Limb (tissue), 2 donors: ENCODE data around the gene ARID1B.
"Not testable (repeated sequence)": the region's sequence is repeated elsewhere in the genome, so short reads cannot be mapped to it uniquely, and the experiment has no call there.

ENCODE experiments used
- DNase-seq, 2 donors: peaks; one replicate each; pipeline ENCODE4 v3.0.0-alpha.2; 2016; ENCODE audit errors: extremely low spot score in 2 of 2

Gene ARID1B

DNA sequence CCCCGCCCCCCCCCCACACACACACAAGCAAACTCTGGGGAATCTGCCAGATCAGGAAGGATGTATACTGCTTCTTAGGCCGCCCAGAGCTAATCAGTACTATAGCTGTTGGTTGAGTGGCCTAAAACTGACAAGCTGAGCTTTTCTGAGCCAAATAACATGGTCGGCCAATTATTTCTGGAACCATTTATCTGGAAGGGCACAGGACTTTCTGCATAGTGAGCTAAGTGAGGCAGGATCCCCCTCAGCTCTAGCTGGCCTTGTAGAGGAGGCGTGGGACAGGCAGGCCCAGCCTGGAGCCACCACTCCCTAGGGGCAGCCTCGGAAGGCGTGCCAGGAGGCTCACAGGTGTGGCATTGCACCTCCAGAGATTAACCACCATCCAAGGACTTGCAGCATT, 346.1 kb downstream of the ARID1B start:
- DNase-seq = no peak

DNA sequence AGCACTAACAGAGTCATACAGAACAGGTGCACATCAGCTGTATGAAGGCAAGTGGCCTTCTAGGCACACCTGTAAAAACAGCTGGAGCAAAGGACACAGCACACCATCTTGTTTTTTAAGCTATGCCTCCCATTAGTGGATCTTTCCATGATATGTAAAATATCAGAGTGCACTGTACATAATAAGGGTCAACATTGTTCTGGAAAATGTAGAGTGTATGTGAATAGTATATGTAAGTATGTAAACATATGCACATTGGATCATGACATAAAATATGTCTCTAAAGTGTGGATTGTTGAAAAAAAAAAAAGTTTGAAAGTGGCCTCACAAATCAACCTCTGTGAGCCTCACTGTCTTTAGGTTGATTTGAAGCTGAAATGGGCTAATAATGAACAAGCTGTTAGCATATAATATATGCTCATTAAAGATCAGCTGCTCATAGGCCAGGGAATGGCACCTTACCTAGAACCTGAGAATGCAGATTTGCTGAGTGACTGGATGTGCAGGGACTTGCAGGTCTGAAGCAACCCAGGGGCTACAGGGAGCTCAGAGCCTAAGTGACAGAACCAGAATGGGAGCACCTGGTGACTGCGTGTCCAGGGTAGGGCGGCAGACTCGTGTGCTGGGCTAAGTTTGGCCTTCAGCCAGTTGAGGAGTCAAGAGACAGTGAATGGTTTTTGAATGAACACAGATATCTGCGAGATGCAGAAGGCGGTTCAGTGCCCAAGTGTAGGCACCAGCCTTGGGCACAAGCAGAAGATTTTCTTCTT, 347.5 kb downstream of the ARID1B start:
- DNase-seq = no peak

- no peak for DNase-seq
Observed at GRCh38 chr6:157125531-157125930, 348.4 kb downstream of the ARID1B start.

- no peak for DNase-seq
Observed at GRCh38 chr6:157126183-157127098, 349.3 kb downstream of the ARID1B start.

DNA sequence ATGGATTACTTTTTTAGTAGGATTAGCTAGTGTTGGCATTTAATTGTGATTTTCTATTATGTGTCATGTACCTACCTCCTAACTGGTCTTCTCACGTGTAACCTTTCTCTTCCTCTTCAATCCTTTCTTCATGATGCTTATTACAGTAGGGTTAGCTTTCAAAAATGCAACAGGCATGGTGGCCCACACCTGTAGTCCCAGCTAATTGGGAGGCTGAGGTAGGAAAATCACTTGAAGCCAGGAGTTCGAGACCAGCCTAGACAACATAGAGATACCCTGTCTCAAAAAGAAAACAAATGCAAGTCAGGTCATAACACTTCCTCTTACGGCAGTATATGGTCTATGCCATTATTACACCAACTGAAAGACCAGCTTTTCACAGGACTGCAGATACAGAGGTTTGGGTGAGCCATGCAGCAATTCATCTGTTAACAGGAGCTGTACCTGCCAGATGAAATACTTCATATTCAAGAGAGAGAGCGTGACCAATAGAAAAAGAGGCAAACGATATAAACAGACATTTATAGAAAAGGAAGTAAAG, 351.1 kb downstream of the ARID1B start:
- DNase-seq = no peak

DNA sequence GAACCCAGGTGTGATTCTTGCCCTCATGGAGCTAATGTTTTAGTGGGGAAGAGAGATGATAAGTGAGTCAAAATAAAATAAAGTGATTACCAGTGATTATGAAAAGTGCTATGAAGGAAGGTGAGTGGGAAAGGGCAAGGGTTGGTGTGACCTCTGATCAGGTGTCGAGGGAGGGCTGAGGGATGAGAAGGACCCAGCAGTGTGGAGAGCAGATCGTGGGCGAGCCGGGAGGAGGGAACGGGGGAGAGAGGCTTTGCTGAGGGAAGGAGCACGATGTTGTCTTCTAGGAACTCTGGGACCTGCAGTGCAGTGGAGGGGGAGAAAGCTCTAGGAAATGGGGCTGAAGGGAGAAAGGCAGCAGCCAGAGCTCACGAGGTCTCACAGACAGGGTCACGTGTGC, 354.1 kb downstream of the ARID1B start:
- no peak for DNase-seq

GRCh38 chr6:157133856-157134255, 356.7 kb downstream of the ARID1B start:
- no peak for DNase-seq

- DNase-seq = no peak
Observed at GRCh38 chr6:157134402-157135047, 357.3 kb downstream of the ARID1B start.

DNA sequence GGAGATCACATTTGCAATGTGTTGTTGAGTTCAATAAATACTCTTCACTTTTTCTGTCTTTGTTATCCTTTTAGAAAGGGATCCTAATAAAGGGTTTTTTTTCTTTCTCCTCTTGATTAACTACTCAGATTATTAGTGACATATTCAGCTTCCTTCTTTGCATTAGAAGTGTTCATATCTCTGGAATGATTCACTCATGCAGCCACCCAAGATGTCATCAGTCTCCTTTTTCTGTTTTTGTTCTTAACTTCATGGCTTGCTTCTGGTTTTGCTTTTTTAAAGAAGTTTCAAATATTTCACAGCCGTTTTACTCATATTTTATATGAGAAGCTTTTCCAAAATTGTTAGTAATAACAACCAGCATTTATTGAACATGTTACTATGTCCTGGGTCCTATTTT, 358.5 kb downstream of the ARID1B start:
- DNase-seq = no peak

DNA sequence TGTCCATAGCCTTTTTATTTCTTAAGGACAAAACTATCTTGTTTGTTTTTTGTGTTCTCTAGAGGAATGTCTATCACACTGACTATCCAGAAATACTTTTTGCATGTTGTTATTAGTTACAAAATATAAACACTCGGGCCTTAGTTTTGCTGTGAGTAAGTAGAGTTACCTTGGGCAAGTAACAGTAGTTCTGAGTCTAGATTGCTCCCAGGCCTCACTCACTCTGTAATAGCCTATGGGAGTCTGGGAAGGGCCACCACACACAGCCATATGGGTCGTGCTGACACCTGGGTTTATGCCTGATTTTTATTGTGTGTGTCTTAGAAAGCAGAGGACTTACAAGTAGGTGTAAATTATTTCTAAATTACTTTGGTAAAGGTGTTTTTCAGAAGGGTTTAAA, 360.3 kb downstream of the ARID1B start:
- no peak for DNase-seq

- DNase-seq = no peak
Observed at GRCh38 chr6:157139054-157139708, 362.0 kb downstream of the ARID1B start.

- DNase-seq = no peak
Observed at GRCh38 chr6:157143171-157143889, 366.2 kb downstream of the ARID1B start.

GRCh38 chr6:157143890-157144798, 367.0 kb downstream of the ARID1B start:
- DNase-seq = no peak

DNA sequence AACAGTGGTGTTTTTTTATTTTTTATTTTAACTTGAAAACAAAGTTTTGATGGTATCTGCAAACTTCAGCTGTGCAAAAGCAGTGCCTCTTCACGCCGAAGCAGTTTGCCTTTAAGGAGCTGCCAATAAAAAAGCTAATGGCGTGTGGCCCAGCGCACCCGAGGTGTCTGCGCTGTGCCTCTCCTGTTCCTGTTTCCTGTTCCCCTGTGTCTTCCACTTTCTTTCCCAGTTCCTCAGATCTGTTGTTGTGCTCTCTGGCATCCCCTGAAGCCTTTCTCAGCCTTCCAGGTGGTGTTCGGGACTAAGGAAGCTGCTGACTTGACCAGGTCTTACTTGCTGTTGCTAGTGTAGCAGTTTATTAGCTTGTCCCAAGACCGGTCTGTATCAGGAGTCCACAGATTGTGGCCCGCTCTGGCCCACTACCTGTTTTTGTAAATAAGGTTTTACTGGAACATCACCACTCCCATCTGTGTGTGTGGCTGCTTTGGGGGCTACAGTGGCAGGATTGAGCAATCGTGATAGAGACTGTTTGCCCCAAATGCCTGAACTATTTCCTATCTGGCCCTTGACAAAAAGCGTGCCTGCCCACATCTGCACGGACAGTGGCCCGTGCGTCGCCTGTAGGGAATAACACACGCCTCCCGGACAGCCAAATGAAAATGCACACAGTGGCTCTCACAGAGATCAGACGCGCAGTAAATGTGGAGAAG, 367.8 kb downstream of the ARID1B start:
- no peak for DNase-seq

DNA sequence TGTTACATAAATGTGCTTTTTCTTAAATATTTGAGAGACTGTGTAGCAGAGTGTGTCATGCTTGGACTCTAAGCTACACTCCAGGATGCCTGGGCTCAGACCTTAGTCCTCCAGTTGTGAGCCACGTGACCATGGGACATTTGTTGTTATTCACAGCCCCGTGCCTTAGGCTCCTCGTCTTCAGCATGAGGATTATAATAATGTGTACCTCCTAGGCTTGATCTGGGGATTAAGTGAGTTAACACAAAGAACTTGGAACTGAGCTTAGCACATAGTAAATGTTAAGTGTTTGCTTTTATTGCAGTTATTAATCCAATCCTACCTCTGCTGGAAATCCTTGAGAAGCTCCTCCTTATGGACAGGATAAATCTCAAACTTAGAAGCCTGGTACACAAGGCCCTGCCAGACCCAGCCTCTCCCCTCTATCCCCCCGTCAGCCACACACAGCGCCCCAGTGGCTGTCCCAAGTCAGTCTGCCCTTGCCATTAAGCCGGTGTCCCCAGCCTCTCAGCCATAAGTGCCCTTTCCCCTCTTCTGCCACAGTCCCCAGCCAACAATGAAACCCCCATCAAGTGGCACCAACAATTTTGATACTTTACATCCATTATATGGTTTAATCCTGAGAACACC, 368.6 kb downstream of the ARID1B start:
- no peak for DNase-seq

DNA sequence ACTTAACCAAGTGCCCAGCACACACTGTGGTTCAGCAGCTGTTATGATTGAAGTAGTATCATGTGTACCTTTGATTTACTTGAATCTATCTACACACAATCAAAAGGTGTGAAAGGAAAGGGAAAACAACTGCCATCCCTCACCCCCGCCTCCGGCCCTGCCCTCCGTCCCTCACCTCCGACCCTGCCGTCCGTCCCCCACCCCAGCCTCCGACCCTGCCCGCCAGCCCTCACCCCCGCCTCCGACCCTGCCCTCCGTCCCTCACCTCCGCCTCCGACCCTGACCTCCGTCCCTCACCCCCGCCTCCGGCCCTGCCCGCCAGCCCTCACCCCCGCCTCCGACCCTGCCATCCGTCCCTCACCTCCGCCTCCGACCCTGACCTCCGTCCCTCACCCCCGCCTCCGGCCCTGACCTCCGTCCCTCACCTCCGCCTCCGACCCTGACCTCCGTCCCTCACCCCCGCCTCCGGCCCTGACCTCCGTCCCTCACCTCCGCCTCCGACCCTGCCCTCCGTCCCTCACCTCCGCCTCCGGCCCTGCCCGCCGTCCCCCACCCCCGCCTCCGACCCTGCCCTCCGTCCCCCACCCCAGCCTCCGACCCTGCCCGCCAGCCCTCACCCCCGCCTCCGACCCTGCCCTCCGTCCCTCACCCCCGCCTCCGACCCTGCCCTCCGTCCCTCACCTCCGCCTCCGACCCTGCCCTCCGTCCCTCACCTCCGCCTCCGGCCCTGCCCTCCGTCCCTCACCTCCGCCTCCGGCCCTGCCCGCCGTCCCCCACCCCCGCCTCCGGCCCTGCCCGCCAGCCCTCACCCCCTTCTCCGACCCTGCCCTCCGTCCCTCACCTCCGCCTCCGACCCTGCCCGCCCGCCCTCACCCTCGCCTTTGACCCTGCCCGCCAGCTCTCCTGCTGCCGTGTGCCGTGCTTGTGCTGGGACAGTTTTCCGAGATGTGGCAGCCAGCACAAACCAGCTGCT, 370.2 kb downstream of the ARID1B start:
- not testable (repeated sequence) for DNase-seq
